ENCODE results near the gene TMTC1.

TMTC1 gene

DNA sequence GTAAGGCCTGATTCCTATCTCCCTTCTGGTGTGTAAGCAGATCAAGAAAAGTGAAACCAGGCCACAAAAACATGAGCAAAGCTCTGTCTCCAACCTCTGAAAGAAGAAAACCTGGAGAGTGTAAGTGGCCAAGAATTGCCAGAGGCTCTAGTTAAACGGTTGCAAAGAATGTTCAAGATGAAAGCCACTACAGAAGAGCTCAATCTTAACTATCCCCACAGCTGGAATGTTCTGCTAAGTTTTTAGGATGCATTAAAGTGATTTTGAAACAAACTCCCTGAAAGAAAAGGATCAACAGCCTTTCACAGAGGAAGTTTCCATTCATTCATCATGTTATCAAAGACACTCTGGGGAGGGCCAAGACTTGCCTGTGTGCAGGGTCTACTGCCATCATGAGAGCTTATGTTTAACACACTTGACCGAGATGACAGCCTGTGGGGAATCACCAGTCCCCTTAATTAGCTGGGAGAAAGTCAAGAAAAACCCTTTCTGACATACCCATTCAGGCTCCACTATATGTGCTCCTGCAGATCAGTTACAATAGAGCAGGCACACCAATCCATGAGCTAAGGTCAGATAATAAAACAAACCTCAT is 158.3 kb downstream of the TMTC1 start:
- H3K4me3 ChIP-seq (ENCODE audit: low read length) = no peak overlapping the region
- TF ChIP-seq, protein P1, sequence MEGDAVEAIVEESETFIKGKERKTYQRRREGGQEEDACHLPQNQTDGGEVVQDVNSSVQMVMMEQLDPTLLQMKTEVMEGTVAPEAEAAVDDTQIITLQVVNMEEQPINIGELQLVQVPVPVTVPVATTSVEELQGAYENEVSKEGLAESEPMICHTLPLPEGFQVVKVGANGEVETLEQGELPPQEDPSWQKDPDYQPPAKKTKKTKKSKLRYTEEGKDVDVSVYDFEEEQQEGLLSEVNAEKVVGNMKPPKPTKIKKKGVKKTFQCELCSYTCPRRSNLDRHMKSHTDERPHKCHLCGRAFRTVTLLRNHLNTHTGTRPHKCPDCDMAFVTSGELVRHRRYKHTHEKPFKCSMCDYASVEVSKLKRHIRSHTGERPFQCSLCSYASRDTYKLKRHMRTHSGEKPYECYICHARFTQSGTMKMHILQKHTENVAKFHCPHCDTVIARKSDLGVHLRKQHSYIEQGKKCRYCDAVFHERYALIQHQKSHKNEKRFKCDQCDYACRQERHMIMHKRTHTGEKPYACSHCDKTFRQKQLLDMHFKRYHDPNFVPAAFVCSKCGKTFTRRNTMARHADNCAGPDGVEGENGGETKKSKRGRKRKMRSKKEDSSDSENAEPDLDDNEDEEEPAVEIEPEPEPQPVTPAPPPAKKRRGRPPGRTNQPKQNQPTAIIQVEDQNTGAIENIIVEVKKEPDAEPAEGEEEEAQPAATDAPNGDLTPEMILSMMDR (conservative IDR thresholded peaks at IDR 0.05; ENCODE audit: low read length) = no peak
- DNase-seq (ENCODE audit: low read depth) = no peak

DNA sequence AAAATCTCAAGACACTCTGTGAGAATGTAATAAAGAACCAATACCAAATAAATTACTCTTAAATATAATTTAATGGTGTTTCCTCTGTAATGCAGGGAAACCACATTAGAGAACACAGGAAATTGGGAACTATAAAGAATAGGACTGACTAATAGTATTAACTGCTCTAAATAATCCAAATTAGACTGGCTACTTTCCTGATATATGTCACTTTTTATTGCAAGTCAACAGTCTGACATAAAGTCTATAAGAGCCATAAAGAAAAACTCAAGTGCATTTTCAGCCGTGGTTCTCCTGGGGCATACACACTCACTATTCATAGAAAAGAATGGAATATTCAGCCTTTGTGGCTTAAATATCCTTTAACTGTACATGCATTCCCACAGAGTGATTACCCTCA is 161.5 kb downstream of the TMTC1 start:
- no peak overlapping the region for H3K4me3 ChIP-seq (ENCODE audit: low read length)
- TF ChIP-seq, protein P1 (conservative IDR thresholded peaks at IDR 0.05; ENCODE audit: low read length) = no peak
- no peak for DNase-seq (ENCODE audit: low read depth)

- no peak overlapping the region for H3K4me3 ChIP-seq (ENCODE audit: low read length)
- DNase-seq (ENCODE audit: low read depth) = no peak
- TF ChIP-seq, protein P1 (conservative IDR thresholded peaks at IDR 0.05; ENCODE audit: low read length) = no peak
Measured at GRCh38 chr12:29620030-29620429, 163.7 kb downstream of the TMTC1 start.

- H3K4me3 ChIP-seq (ENCODE audit: low read length) = no peak overlapping the region
- no peak for DNase-seq (ENCODE audit: low read depth)
- TF ChIP-seq, protein P1 (conservative IDR thresholded peaks at IDR 0.05; ENCODE audit: low read length) = no peak
Measured at GRCh38 chr12:29617407-29617803, 166.3 kb downstream of the TMTC1 start.

GRCh38 chr12:29616664-29617406 is 166.9 kb downstream of the TMTC1 start:
- TF ChIP-seq, protein P1 (conservative IDR thresholded peaks at IDR 0.05; ENCODE audit: low read length) = no peak
- DNase-seq (ENCODE audit: low read depth) = no peak
- no peak overlapping the region for H3K4me3 ChIP-seq (ENCODE audit: low read length)

DNA sequence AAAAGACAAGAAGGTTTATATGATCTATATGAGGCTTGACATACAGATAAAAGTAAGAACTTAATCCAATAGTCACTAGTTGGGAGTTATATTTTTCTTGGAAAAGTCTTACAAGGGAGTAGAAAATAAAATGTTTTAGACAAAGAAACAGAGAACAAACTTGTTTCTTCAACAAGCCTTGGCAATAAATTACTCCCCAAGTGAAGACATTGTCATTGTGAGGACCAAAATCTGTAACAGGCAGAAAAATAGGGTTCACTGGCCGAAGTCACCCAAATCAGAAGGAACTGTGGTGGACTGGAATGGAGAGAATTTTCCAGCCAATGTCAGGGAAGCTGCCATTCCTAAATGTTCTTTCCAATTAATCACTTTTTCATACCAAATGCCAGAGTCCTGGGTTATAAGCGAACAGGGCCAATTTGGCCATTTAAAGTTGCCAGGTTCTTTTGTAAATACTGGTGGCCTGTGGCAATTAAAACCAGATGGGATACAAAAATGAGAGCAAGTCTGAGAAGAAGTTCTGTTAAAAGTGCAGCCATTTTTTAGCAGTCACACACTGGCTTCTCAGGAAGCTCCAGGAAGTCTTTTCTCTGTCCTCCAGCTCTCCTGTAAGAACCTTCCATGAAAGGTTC is 168.9 kb downstream of the TMTC1 start:
- H3K4me3 ChIP-seq (ENCODE audit: low read length) = no peak overlapping the region
- DNase-seq (ENCODE audit: low read depth) = peak; percentile 12
- TF ChIP-seq, protein P1 (conservative IDR thresholded peaks at IDR 0.05; ENCODE audit: low read length) = no peak

GRCh38 chr12:29612912-29613311 is 170.8 kb downstream of the TMTC1 start:
- DNase-seq (ENCODE audit: low read depth) = no peak
- no peak overlapping the region for H3K4me3 ChIP-seq (ENCODE audit: low read length)
- TF ChIP-seq, protein P1 (conservative IDR thresholded peaks at IDR 0.05; ENCODE audit: low read length) = no peak

Measured in AG10803 (cell line).